Activated CD8-positive, alpha-beta memory T cell treated with anti-CD3 and anti-CD28 coated beads, Interleukin-2, amount 50 U/mL, for 24 hours (primary cell): ENCODE measurements around the gene PHLDA1.
A peak's percentile ranks its signal among the peaks of the same experiment; 100 is the strongest.
"Not testable (repeated sequence)": the region's sequence is repeated elsewhere in the genome, so short reads cannot be mapped to it uniquely, and the experiment has no call there.

Source experiments
- DNase-seq: peaks from one replicate; pipeline ENCODE4 v3.0.0-alpha.2; 2020; ENCODE audit errors: extremely low read depth

PHLDA1 gene

GRCh38 chr12:75986001-75986746, 45.4 kb downstream of the PHLDA1 start:
- no peak for DNase-seq

- DNase-seq, result no peak
These were observed 46.0 kb downstream of the PHLDA1 start for GRCh38 chr12:75985566-75985965.

GRCh38 chr12:75984577-75985182, 46.9 kb downstream of the PHLDA1 start:
- DNase-seq, result no peak

- not testable (repeated sequence) for DNase-seq
These were observed 47.7 kb downstream of the PHLDA1 start for GRCh38 chr12:75983851-75984250.

- no peak for DNase-seq
These were observed 48.5 kb downstream of the PHLDA1 start for GRCh38 chr12:75982979-75983660.

- DNase-seq, result no peak
These were observed 49.4 kb downstream of the PHLDA1 start for GRCh38 chr12:75982169-75982564.

- DNase-seq, result no peak
These were observed 50.1 kb downstream of the PHLDA1 start for GRCh38 chr12:75981247-75982168.

GRCh38 chr12:75979181-75979580, 52.4 kb downstream of the PHLDA1 start:
- no peak for DNase-seq

- no peak for DNase-seq
These were observed 52.9 kb downstream of the PHLDA1 start for GRCh38 chr12:75978677-75979076.

GRCh38 chr12:75977952-75978671, 53.5 kb downstream of the PHLDA1 start:
- DNase-seq, result peak; percentile 58

- no peak for DNase-seq
These were observed 54.0 kb downstream of the PHLDA1 start for GRCh38 chr12:75977590-75977951.

- DNase-seq, result no peak
These were observed 54.7 kb downstream of the PHLDA1 start for GRCh38 chr12:75976913-75977312.

GRCh38 chr12:75976113-75976512, 55.5 kb downstream of the PHLDA1 start:
- DNase-seq, result no peak

GRCh38 chr12:75975702-75976101, 55.9 kb downstream of the PHLDA1 start:
- no peak for DNase-seq
